IMR-90 (cell line): ENCODE measurements around the gene ARF3. TPM values are rescaled to one million over a fixed set of nuclear protein-coding genes. Genes with fewer than 3 reads are reported as not detected.

Source experiments
- ATAC-seq: fragments of 200-7000 bp; cut with Tn5 transposase; 2 replicates; pipeline ENCODE4 v1.9.1; 2020; ENCODE audit warnings: low read depth, mild to moderate bottlenecking, moderate library complexity
- BruUV-seq: library from RNA; stranded (reverse); fragments of 400-500 nt; replicated peaks from 2 replicates; lab custom pipeline; 2021; lab: Mats Ljungman, UMichigan
- CTCF ChIA-PET: fragments of 300-600 bp; formaldehyde crosslinking; extraction: SDS; loops from one replicate; lab custom pipeline; 2021; ENCODE audit warnings: antibody characterized with exemption; lab: Yijun Ruan, JAX
- POLR2A ChIA-PET: fragments of 300-600 bp; sonication (Branson Sonifier 250); formaldehyde crosslinking; loops from one replicate; lab custom pipeline; 2022; ENCODE audit warnings: antibody characterized with exemption; ENCODE audit not compliant: unreplicated experiment; lab: Charles Lee
- DNase-seq: peaks from one replicate; pipeline ENCODE4 v3.0.0; 2013
- H2AFZ ChIP-seq: replicated peaks from 2 replicates; pipeline ENCODE3; 2013; ENCODE audit warnings: low read length, mild to moderate bottlenecking; ENCODE audit not compliant: poor library complexity
- H2AK5ac ChIP-seq: 2 replicates; pipeline ENCODE4 v1.6.1; 2013; ENCODE audit warnings: low read depth, low read length, inconsistent platforms
- H2AK9ac ChIP-seq: replicated peaks from 2 replicates; pipeline ENCODE3; 2013; ENCODE audit warnings: mild to moderate bottlenecking, low read depth, low read length, moderate library complexity; ENCODE audit not compliant: poor library complexity
- H2BK120ac ChIP-seq: 2 replicates; pipeline ENCODE4 v1.6.1; 2013; ENCODE audit warnings: low read depth, low read length, inconsistent platforms
- H2BK15ac ChIP-seq: 3 replicates; pipeline ENCODE4 v1.6.1; 2013; ENCODE audit warnings: low read depth, low read length, inconsistent platforms
- H2BK20ac ChIP-seq: 2 replicates; pipeline ENCODE4 v1.6.1; 2013; ENCODE audit warnings: low read depth, mild to moderate bottlenecking, inconsistent platforms, low read length, moderate library complexity
- H2BK5ac ChIP-seq: 2 replicates; pipeline ENCODE4 v1.6.1; 2013; ENCODE audit warnings: mild to moderate bottlenecking, low read depth, low read length, inconsistent platforms; ENCODE audit not compliant: poor library complexity, severe bottlenecking
- H3K14ac ChIP-seq: replicated peaks from 2 replicates; pipeline ENCODE4 v1.6.1; 2013; ENCODE audit warnings: low read depth, low read length, inconsistent platforms
- H3K18ac ChIP-seq: 2 replicates; pipeline ENCODE4 v1.6.1; 2013; ENCODE audit warnings: low read depth, low read length, control low read depth
- H3K23ac ChIP-seq: 2 replicates; pipeline ENCODE4 v1.6.1; 2013; ENCODE audit warnings: low read depth, low read length, inconsistent platforms
- H3K27ac ChIP-seq: 2 replicates; pipeline ENCODE4 v1.5.1; 2013; ENCODE audit warnings: mild to moderate bottlenecking, control low read depth, low read length; ENCODE audit not compliant: insufficient read depth
- H3K27me3 ChIP-seq: 2 replicates; pipeline ENCODE4 v1.6.1; 2013; ENCODE audit warnings: low read length; ENCODE audit not compliant: control insufficient read depth, insufficient read depth
- H3K36me3 ChIP-seq: 2 replicates; pipeline ENCODE4 v1.6.1; 2013; ENCODE audit warnings: low read length, mixed read lengths; ENCODE audit not compliant: control insufficient read depth, insufficient read depth
- H3K4ac ChIP-seq: 2 replicates; pipeline ENCODE4 v1.6.1; 2013; ENCODE audit warnings: low read depth, low read length, inconsistent platforms
- H3K4me1 ChIP-seq: 2 replicates; pipeline ENCODE4 v1.6.1; 2013; ENCODE audit warnings: low read length, mixed read lengths; ENCODE audit not compliant: control insufficient read depth, insufficient read depth
- H3K4me2 ChIP-seq: 2 replicates; pipeline ENCODE4 v1.6.1; 2013; ENCODE audit warnings: low read depth, mild to moderate bottlenecking, control low read depth, low read length, moderate library complexity
- H3K4me3 ChIP-seq: 2 replicates; pipeline ENCODE4 v1.5.1; 2013; ENCODE audit warnings: low read depth, mild to moderate bottlenecking, control low read depth, low read length, moderate library complexity; ENCODE audit not compliant: insufficient read depth
- H3K56ac ChIP-seq: 2 replicates; pipeline ENCODE4 v1.6.1; 2013; ENCODE audit warnings: low read length, inconsistent platforms; ENCODE audit not compliant: insufficient read depth; ENCODE audit errors: extremely low read depth
- H3K79me1 ChIP-seq, 2 experiments: 2 replicates each; pipeline ENCODE4 v1.6.1; 2013; ENCODE audit warnings: low read length in 2 of 2, inconsistent platforms in 1 of 2, low read depth in 1 of 2
- H3K9ac ChIP-seq: 2 replicates; pipeline ENCODE4 v1.6.1; 2013; ENCODE audit warnings: low read depth, low read length, control low read depth
- H3K9me1 ChIP-seq: 2 replicates; pipeline ENCODE4 v1.6.1; 2013; ENCODE audit warnings: low read length, inconsistent platforms; ENCODE audit not compliant: insufficient read depth
- H3K9me3 ChIP-seq: 2 replicates; pipeline ENCODE4 v1.6.1; 2013; ENCODE audit warnings: low read length; ENCODE audit not compliant: control insufficient read depth, insufficient read depth
- H4K20me1 ChIP-seq: 2 replicates; pipeline ENCODE4 v1.6.1; 2013; ENCODE audit warnings: low read length, inconsistent platforms; ENCODE audit not compliant: insufficient read depth
- H4K5ac ChIP-seq: 2 replicates; pipeline ENCODE4 v1.6.1; 2013; ENCODE audit warnings: mild to moderate bottlenecking, low read depth, low read length, control low read depth
- H4K8ac ChIP-seq, 2 experiments: 2 replicates each; pipeline ENCODE4 v1.6.1; 2013; ENCODE audit warnings: low read depth in 2 of 2, low read length in 2 of 2, control low read depth in 1 of 2, inconsistent platforms in 1 of 2
- H4K91ac ChIP-seq: 2 replicates; pipeline ENCODE4 v1.6.1; 2013; ENCODE audit warnings: low read depth, low read length, inconsistent platforms; ENCODE audit not compliant: insufficient read depth
- BHLHE40 ChIP-seq: fragments of 150-350 bp; IDR thresholded peaks from 2 replicates; pipeline ENCODE4 v1.6.1; 2016; ENCODE audit warnings: mild to moderate bottlenecking, low read depth, low read length
- CEBPB ChIP-seq: IDR thresholded peaks from 2 replicates; pipeline ENCODE4 v1.6.1; 2012; ENCODE audit warnings: low read depth, low read length, improper control_type of control experiment
- MAFK ChIP-seq: IDR thresholded peaks from 2 replicates; pipeline ENCODE4 v1.6.1; 2012; ENCODE audit warnings: low read depth, low read length, improper control_type of control experiment
- MAZ ChIP-seq: IDR thresholded peaks from 2 replicates; pipeline ENCODE4 v1.6.1; 2012; ENCODE audit warnings: low read depth, mild to moderate bottlenecking, low read length, improper control_type of control experiment, moderate library complexity, borderline replicate concordance
- NFE2L2 ChIP-seq: fragments of 150-350 bp; IDR thresholded peaks from 2 replicates; pipeline ENCODE4 v1.6.1; 2016; ENCODE audit warnings: low read depth, mild to moderate bottlenecking, low read length
- POLR2A ChIP-seq: IDR thresholded peaks from 2 replicates; pipeline ENCODE4 v1.6.1; 2012; ENCODE audit warnings: mild to moderate bottlenecking, low read depth, low read length
- WGBS, 2 experiments: methylation state at CpG; one replicate each; pipeline versions ENCODE4 v1.1.5 to v1.1.7; 2013; ENCODE audit warnings: missing lambda C conversion rate in 2 of 2; ENCODE audit not compliant: insufficient read length in 1 of 2; ENCODE audit errors: extremely low coverage in 2 of 2; 5-methylcytosine and 5-hydroxymethylcytosine counted together
- dilution Hi-C: fragments of 300-500 bp; cut with HindIII; formaldehyde crosslinking; loops from one replicate; pipeline ENCODE4 v1.14.3; 2018; ENCODE audit warnings: low sequenced_read_pairs; ENCODE audit not compliant: unreplicated experiment
- in situ Hi-C: fragments of 300-500 bp; cut with MboI; formaldehyde crosslinking; loops from 3 replicates; pipeline ENCODE4 v1.14.3; 2019; ENCODE audit warnings: low sequenced_read_pairs, inconsistent platforms, mixed read lengths
- intact Hi-C: fragments of 100-400 bp; cut with micrococcal nuclease; formaldehyde crosslinking; loops from 2 replicates; pipeline ENCODE4 v1.10.0; 2022
- polyA plus RNA-seq, 3 experiments: library from polyadenylated mRNA; depleted of rRNA; stranded (reverse); fragments of >200 nt; gene quantifications; 2 replicates each; pipeline ENCODE4 v1.2.3, GENCODE V29; 2012; ENCODE audit warnings: low replicate concordance in 1 of 3
- total RNA-seq: library from RNA; depleted of rRNA; stranded (reverse); fragments of >200 nt; gene quantifications from 2 replicates; pipeline ENCODE4 v1.2.3, GENCODE V29; 2012
- TF ChIP-seq, protein P1 (sequence below): fragments of 150-350 bp; IDR thresholded peaks from 2 replicates; pipeline ENCODE4 v1.6.1; 2017; ENCODE audit warnings: mild to moderate bottlenecking, antibody characterized with exemption, low read length, low read depth
- TF ChIP-seq, protein P2 (sequence below): fragments of 150-350 bp; IDR thresholded peaks from 2 replicates; pipeline ENCODE4 v1.6.1; 2016; ENCODE audit warnings: low read depth, mild to moderate bottlenecking, low read length, moderate library complexity, borderline replicate concordance
- TF ChIP-seq, protein P3 (sequence below): conservative IDR thresholded peaks from 2 replicates; pipeline ENCODE4 v1.5.1; 2012; ENCODE audit warnings: mild to moderate bottlenecking, low read depth, low read length, improper control_type of control experiment

ARF3 gene
- total and polyA plus RNA-seq, 2 of the 4 experiments (the other 2 are of a cell fraction): 97.7 to 198 TPM

DNA sequence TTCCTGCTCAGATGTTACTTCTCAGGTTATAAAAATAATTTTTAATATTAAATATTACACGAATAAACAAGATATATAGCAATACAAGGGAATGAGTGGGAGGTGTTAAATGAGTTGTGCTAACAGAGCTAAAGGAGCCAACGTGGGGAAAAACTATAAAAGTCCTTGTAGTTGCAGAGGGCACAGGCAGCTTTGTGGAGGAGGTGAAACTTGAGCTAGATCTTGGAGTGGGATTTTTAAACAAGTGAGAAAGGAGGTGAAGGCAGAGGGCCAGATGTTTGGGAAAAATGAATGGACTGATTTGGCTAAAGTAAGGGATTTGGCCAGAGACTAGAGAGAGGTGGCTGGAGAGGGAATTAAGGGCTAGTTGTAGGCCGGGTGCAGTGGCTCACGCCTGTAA lies 26.8 kb downstream of the ARF3 start:
- H2BK20ac ChIP-seq: no peak overlapping the region
- ChIA-PET CTCF (interaction anchor here (1.3 kb wide), 1 partner anchor 78 kb away, joined by 3 read pairs; no protein-coding TSS in a partner anchor), POLR2A (interaction anchor here (0.6 kb wide), 1 partner anchor 1222 kb away, joined by 4 read pairs; no protein-coding TSS in a partner anchor)
- H3K14ac ChIP-seq: no peak overlapping the region
- WGBS, 2 experiments: 58% methylated on average over 2 of the region's 4 CpGs; no CpG with 5 or more reads in 1 of the 2 experiments
- no peak overlapping the region for H3K4me2 ChIP-seq
- no peak overlapping the region for H4K91ac ChIP-seq
- BruUV-seq: no TSS peak
- no peak overlapping the region for H3K4me3 ChIP-seq
- no peak overlapping the region for H3K56ac ChIP-seq
- ATAC-seq (no peak), DNase-seq (no peak)
- peaks cover 26% of the 10 kb centered on the region for H3K4me1 ChIP-seq
- no peak overlapping the region for H2AK5ac ChIP-seq
- no peaks in the 10 kb centered on the region for H3K27me3 ChIP-seq
- H4K8ac ChIP-seq: no peak overlapping the region
- H2BK15ac ChIP-seq: no peak overlapping the region
- no peak overlapping the region for H2BK120ac ChIP-seq
- TF ChIP-seq MAFK (no peak), POLR2A (no peak), NFE2L2 (no peak), MAZ (no peak), BHLHE40 (no peak), CEBPB (no peak)
- TF ChIP-seq, protein P1, sequence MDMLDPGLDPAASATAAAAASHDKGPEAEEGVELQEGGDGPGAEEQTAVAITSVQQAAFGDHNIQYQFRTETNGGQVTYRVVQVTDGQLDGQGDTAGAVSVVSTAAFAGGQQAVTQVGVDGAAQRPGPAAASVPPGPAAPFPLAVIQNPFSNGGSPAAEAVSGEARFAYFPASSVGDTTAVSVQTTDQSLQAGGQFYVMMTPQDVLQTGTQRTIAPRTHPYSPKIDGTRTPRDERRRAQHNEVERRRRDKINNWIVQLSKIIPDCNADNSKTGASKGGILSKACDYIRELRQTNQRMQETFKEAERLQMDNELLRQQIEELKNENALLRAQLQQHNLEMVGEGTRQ: no peak
- TF ChIP-seq, protein P2, sequence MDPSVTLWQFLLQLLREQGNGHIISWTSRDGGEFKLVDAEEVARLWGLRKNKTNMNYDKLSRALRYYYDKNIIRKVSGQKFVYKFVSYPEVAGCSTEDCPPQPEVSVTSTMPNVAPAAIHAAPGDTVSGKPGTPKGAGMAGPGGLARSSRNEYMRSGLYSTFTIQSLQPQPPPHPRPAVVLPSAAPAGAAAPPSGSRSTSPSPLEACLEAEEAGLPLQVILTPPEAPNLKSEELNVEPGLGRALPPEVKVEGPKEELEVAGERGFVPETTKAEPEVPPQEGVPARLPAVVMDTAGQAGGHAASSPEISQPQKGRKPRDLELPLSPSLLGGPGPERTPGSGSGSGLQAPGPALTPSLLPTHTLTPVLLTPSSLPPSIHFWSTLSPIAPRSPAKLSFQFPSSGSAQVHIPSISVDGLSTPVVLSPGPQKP: no peak
- TF ChIP-seq, protein P3, sequence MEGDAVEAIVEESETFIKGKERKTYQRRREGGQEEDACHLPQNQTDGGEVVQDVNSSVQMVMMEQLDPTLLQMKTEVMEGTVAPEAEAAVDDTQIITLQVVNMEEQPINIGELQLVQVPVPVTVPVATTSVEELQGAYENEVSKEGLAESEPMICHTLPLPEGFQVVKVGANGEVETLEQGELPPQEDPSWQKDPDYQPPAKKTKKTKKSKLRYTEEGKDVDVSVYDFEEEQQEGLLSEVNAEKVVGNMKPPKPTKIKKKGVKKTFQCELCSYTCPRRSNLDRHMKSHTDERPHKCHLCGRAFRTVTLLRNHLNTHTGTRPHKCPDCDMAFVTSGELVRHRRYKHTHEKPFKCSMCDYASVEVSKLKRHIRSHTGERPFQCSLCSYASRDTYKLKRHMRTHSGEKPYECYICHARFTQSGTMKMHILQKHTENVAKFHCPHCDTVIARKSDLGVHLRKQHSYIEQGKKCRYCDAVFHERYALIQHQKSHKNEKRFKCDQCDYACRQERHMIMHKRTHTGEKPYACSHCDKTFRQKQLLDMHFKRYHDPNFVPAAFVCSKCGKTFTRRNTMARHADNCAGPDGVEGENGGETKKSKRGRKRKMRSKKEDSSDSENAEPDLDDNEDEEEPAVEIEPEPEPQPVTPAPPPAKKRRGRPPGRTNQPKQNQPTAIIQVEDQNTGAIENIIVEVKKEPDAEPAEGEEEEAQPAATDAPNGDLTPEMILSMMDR: no peak
- no peak overlapping the region for H2BK5ac ChIP-seq
- H3K79me1 ChIP-seq: peaks cover 21 to 54% of the 10 kb centered on the region in 2 experiments
- H3K9me1 ChIP-seq: peaks cover 24% of the 10 kb centered on the region
- dilution Hi-C loops (no loop called here), intact Hi-C loops (no loop called here), in situ Hi-C loops (no loop called here)
- H3K9ac ChIP-seq: no peak overlapping the region
- H3K4ac ChIP-seq: no peak overlapping the region
- H2AK9ac ChIP-seq: no peak overlapping the region
- H3K23ac ChIP-seq: no peak overlapping the region
- no peaks in the 10 kb centered on the region for H3K9me3 ChIP-seq
- peaks cover 31% of the 10 kb centered on the region for H4K20me1 ChIP-seq
- no peak overlapping the region for H4K5ac ChIP-seq
- H3K27ac ChIP-seq: no peak overlapping the region
- no peak overlapping the region for H3K18ac ChIP-seq
- H3K36me3 ChIP-seq: peaks cover 29% of the 10 kb centered on the region
- no peak overlapping the region for H2AFZ ChIP-seq
